T47D (cell line): ENCODE measurements around the gene CDR2.

Experiments
- DNase-seq, 2 experiments: peaks; one replicate each; pipeline versions ENCODE4 v3.0.0 to v3.0.0-alpha.2; 2011 to 2012; ENCODE audit warnings: low read depth in 1 of 2, low spot score in 1 of 2
- JUND ChIP-seq: IDR thresholded peaks from 2 replicates; pipeline ENCODE4 v1.6.1; 2012; ENCODE audit warnings: low read depth
- in situ Hi-C: cut with HindIII; loops from 2 replicates; pipeline ENCODE4 v1.10.0; 2016; ENCODE audit warnings: low sequenced_read_pairs, low pct_unique_long_range_greater_than_20kb

Gene CDR2

GRCh38 chr16:22336581-22336980 lies 37.8 kb downstream of the CDR2 start:
- no peak for TF ChIP-seq JUND
- DNase-seq = no peak
- in situ Hi-C loops = no loop called here

DNA sequence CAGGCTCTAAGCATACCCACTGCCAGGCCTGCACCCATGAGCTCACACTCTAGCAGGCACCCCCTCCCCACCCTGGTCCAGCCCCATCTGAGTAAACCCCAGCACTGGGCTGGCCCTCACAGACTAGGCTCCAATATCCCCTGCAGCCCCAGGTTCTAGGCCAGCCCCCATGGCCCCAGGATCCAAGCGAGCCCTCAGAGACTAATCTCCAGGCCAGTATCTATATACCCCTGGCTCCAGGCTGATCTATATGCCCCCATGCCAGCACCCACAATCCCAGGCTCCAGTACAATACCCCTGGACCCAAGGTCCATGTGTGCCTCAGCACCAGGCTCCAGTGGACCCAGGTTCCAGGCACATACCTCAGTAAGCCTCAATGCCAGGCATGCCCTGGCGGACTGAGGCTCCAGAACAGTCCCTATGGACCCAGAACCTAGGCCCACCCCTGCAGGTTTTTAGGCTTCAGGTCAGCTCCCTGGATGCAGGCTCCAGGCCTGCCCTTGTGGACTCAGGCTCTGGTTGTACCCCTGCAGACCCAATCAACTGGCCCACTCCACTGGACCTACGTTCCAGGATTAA lies 38.7 kb downstream of the CDR2 start:
- in situ Hi-C loops = no loop called here
- no peak for TF ChIP-seq JUND
- DNase-seq = no peak

DNA sequence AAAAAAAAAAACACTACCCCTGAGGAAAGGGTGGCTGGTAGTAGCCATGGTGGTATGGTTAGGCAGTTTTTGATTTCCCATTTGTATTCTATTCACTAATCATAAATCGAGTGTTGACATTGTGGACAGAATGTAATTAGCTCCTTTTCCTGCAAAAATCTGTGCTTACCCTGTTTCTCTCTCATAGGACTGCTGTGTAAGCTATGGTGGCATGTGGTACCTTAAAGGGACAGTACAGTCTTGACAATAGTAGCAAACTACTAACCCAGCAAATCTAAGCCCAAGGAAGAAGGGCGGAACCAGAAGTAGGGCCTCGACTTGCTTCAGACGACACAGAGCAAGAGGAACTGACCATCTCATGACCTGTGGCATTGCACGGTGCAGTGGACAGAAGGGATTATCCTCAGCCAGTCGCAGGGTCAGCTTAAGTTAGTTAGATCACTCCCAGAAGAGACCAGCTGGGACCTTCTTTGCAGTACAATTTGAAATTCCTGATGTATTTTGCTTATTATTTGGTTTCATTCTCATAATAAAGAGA lies 40.9 kb downstream of the CDR2 start:
- in situ Hi-C loops = no loop called here
- no peak for DNase-seq
- TF ChIP-seq JUND = no peak

- no peak for TF ChIP-seq JUND
- in situ Hi-C loops = no loop called here
Measured at GRCh38 chr16:22330326-22330725, 44.1 kb downstream of the CDR2 start.

DNA sequence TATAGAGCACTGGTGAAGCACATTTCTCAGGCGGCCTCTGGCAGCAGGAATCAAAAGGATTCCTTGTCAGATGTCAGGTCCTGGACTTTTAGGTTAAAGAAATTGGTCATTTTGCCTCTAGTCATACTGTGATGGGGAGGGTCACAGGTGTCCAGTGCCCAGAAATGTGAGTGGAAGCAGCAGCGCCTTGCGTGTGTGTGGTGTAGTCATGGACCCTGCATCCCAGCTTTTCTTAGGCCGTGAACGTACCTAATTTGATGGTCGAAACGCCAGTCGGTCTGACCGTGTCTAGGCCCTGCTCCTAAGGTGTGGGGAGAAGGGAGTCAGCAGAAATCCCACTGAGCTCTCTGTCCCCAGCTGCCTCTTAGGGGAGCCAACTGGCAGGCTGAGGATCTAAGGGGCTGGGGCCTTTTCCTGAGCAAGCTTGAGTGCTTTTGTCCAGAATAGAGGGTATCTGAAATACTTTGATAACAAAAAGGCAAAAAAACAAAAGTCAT lies 45.2 kb downstream of the CDR2 start:
- in situ Hi-C loops = no loop called here
- DNase-seq = no peak
- TF ChIP-seq JUND = no peak

More at GRCh38 chr16:22330326-22330725, 44.1 kb downstream of the CDR2 start:
- no peak for DNase-seq

- TF ChIP-seq JUND = no peak
- in situ Hi-C loops = no loop called here
- no peak for DNase-seq
Measured at GRCh38 chr16:22328081-22328725, 46.2 kb downstream of the CDR2 start.

DNA sequence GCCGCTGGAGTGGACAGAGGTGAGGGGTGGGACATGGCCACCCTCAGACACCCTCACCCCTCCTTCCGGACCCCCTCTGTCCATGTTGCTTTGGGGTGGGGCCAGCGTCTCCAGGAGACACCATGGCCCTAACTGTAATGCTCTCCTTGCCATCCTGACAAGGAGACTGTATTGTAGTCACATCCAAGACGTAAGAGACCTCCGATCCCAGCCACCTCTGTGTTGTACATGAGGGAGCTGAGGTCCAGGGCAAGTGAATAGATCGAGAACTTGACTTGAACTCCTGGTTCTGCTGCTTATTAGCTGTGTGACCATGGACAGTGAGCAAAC lies 47.0 kb downstream of the CDR2 start:
- in situ Hi-C loops = no loop called here
- DNase-seq = no peak
- TF ChIP-seq JUND = no peak

GRCh38 chr16:22326771-22327445 lies 47.5 kb downstream of the CDR2 start:
- no peak for DNase-seq
- TF ChIP-seq JUND = no peak
- in situ Hi-C loops = no loop called here

GRCh38 chr16:22326369-22326652 lies 48.1 kb downstream of the CDR2 start:
- in situ Hi-C loops = no loop called here
- DNase-seq = no peak
- TF ChIP-seq JUND = no peak

DNA sequence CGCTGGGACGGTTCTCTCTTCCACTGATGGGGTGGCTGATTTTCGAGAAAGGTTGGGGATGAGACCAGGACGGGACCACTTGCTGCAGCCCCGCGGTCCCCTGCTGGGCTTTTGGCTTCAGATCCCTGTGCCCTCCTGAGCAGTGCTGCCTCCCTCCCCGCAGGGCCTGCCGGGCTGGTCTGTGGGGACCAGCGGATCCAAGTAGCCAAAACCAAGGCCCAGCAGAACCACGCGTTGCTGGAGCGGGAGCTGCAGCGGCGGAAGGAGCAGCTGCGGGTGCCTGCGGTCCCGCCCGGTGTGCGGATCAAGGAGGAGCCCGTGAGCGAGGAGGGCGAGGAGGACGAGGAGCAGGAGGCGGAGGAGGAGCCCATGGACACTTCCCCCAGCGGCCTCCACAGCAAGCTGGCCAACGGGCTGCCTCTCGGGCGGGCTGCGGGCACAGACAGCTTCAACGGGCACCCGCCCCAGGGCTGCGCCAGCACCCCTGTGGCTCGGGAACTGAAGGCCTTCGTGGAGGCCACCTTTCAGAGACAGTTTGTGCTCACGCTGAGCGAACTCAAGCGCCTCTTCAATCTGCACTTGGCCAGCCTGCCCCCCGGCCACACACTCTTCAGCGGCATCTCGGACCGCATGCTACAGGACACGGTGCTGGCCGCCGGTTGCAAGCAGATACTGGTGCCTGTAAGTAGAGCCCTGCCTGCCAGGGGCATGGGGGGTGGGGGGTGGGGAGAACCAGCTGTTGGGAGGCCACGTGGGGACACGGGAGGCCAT lies 48.6 kb downstream of the CDR2 start:
- no peak for DNase-seq
- TF ChIP-seq JUND = no peak
- in situ Hi-C loops = no loop called here

GRCh38 chr16:22324787-22325597 lies 49.4 kb downstream of the CDR2 start:
- DNase-seq = no peak
- TF ChIP-seq JUND = no peak
- in situ Hi-C loops = no loop called here
